Kidney (tissue), 14 donors: ENCODE measurements around the gene HIGD2A. TPM values are rescaled to one million over a fixed set of nuclear protein-coding genes. Genes with fewer than 3 reads are reported as not detected.

Experiments
- DNase-seq, 5 donors: peaks; one replicate each; pipeline ENCODE4 v3.0.0-alpha.2; 2013 to 2020
- FAIRE-seq: peaks from 2 replicates; lab custom pipeline; 2012; peaks lifted over from hg19 to GRCh38; lab: Jason Lieb, UNC
- H3K27ac ChIP-seq, 2 donors: one replicate each; pipeline ENCODE4 v1.7.0; 2013; ENCODE audit warnings: low read depth in 2 of 2, low read length in 2 of 2, inconsistent platforms in 1 of 2
- H3K27me3 ChIP-seq: one replicate; pipeline ENCODE4 v1.7.1; 2013; ENCODE audit warnings: low read length, inconsistent platforms; ENCODE audit not compliant: control insufficient read depth, insufficient read depth
- H3K36me3 ChIP-seq, 3 donors: one replicate each; pipeline versions ENCODE4 v1.7.0 to v1.7.1; 2013; ENCODE audit warnings: low read length in 3 of 3, control low read depth in 1 of 3, inconsistent platforms in 1 of 3; ENCODE audit not compliant: insufficient read depth in 3 of 3, control insufficient read depth in 2 of 3
- H3K4me1 ChIP-seq, 3 donors: one replicate each; pipeline versions ENCODE4 v1.7.0 to v1.7.1; 2013; ENCODE audit warnings: low read length in 3 of 3, inconsistent platforms in 1 of 3, low read depth in 1 of 3; ENCODE audit not compliant: control insufficient read depth in 2 of 3, insufficient read depth in 2 of 3
- H3K4me3 ChIP-seq, 3 donors: one replicate each; pipeline versions ENCODE4 v1.7.0 to v1.8.1; 2013; ENCODE audit warnings: low read length in 3 of 3, control low read depth in 1 of 3, inconsistent platforms in 1 of 3
- H3K9ac ChIP-seq, 3 donors: one replicate each; pipeline versions ENCODE4 v1.7.0 to v1.7.1; 2013; ENCODE audit warnings: low read length in 3 of 3, control low read depth in 1 of 3, inconsistent platforms in 1 of 3
- H3K9me3 ChIP-seq, 3 donors: one replicate each; pipeline versions ENCODE4 v1.7.0 to v1.7.1; 2013; ENCODE audit warnings: low read length in 3 of 3, control low read depth in 1 of 3, inconsistent platforms in 1 of 3; ENCODE audit not compliant: control insufficient read depth in 2 of 3, insufficient read depth in 1 of 3
- CTCF ChIP-seq: IDR thresholded peaks from 3 replicates; pipeline ENCODE4 v1.5.1; 2012; ENCODE audit warnings: mild to moderate bottlenecking, moderate library complexity, borderline replicate concordance; ENCODE audit not compliant: insufficient read depth; ENCODE audit errors: extremely low read depth
- intact Hi-C: fragments of 100-400 bp; cut with DNase I; formaldehyde crosslinking; loops from one replicate; pipeline ENCODE4 v1.11.1; 2022
- polyA plus RNA-seq: library from polyadenylated mRNA; stranded (reverse); fragments of 350-450 nt; fragmentation: Illumina TruSeq; extraction: RNeasy Lipid Tissue Mini Kit (QIAGEN cat#74804); gene quantifications from one replicate; pipeline ENCODE4 v1.2.3, GENCODE V29; 2014; ENCODE audit warnings: low read depth, low replicate concordance; ENCODE audit not compliant: insufficient read depth
- total RNA-seq: library from RNA; stranded (reverse); fragmentation: NEBNext Ultra II Directional; extraction: Animal tissue kit (Norgen Biotek cat#: 25700); gene quantifications from one replicate; pipeline ENCODE4 v1.2.1, GENCODE V29; 2021
- donor health status: control.
- donor health status: control.
- donor health status: control.
- donor health status: control.
- donor health status: control.
- donor health status: DM: yes; HTN: yes; CAD: no.
- donor health status: Normal renal cell carcinoma (clear cell type).

The HIGD2A gene
- total and polyA plus RNA-seq, 2 donors from 2014 or later: 105 to 344 TPM

- TF ChIP-seq CTCF: no peak
- FAIRE-seq: no peak
- H3K27ac ChIP-seq: no peak overlapping the region
- no peak overlapping the region for H3K4me3 ChIP-seq
- H3K4me1 ChIP-seq: no peaks in the 10 kb centered on the region
- H3K27me3 ChIP-seq: no peaks in the 10 kb centered on the region
- peak in 2 of 5 donors; percentile 25 to 70 for DNase-seq
- no peaks in the 10 kb centered on the region for H3K36me3 ChIP-seq
- no peak overlapping the region for H3K9ac ChIP-seq
- H3K9me3 ChIP-seq: no peaks in the 10 kb centered on the region
- intact Hi-C loops: no loop called here
These were observed 36.6 kb downstream of the HIGD2A start for GRCh38 chr5:176425138-176425537.

- no peaks in the 10 kb centered on the region for H3K27me3 ChIP-seq
- FAIRE-seq: no peak
- no peak overlapping the region for H3K27ac ChIP-seq
These were observed 37.2 kb downstream of the HIGD2A start for GRCh38 chr5:176425791-176426190.

GRCh38 chr5:176426876-176427275 lies 38.3 kb downstream of the HIGD2A start:
- intact Hi-C loops: no loop called here
- Histone ChIP-seq H3K4me3 (no peak overlapping the region), H3K27ac (no peak overlapping the region), H3K9ac (no peak overlapping the region), H3K27me3 (no peaks in the 10 kb centered on the region), H3K4me1 (no peaks in the 10 kb centered on the region), H3K9me3 (no peaks in the 10 kb centered on the region), H3K36me3 (no peaks in the 10 kb centered on the region)
- FAIRE-seq (no peak), DNase-seq (no peak)
- no peak for TF ChIP-seq CTCF

More at GRCh38 chr5:176425791-176426190, 37.2 kb downstream of the HIGD2A start:
- H3K9me3 ChIP-seq: no peaks in the 10 kb centered on the region
- no peak overlapping the region for H3K4me3 ChIP-seq
- intact Hi-C loops: no loop called here
- no peak for TF ChIP-seq CTCF
- H3K9ac ChIP-seq: no peak overlapping the region
- no peak for DNase-seq
- H3K4me1 ChIP-seq: no peaks in the 10 kb centered on the region
- no peaks in the 10 kb centered on the region for H3K36me3 ChIP-seq

GRCh38 chr5:176427971-176428370 lies 39.4 kb downstream of the HIGD2A start:
- H3K27ac ChIP-seq: no peak overlapping the region
- H3K4me1 ChIP-seq: no peaks in the 10 kb centered on the region
- H3K9me3 ChIP-seq: no peaks in the 10 kb centered on the region
- intact Hi-C loops: no loop called here
- no peaks in the 10 kb centered on the region for H3K36me3 ChIP-seq
- H3K9ac ChIP-seq: no peak overlapping the region
- no peak overlapping the region for H3K4me3 ChIP-seq
- no peak for TF ChIP-seq CTCF
- DNase-seq (no peak), FAIRE-seq (no peak)
- no peaks in the 10 kb centered on the region for H3K27me3 ChIP-seq
